Urinary bladder (tissue), 4 donors: ENCODE data around the gene EN2. TPM values are rescaled to one million over a fixed set of nuclear protein-coding genes. Genes with fewer than 3 reads are reported as not detected.

Experiments
- DNase-seq: peaks from one replicate; pipeline ENCODE4 v3.0.0-alpha.2; 2015; ENCODE audit errors: extremely low spot score
- H3K27ac ChIP-seq: one replicate; pipeline ENCODE4 v1.5.1; 2013; ENCODE audit warnings: low read depth, mild to moderate bottlenecking, moderate library complexity
- H3K36me3 ChIP-seq: one replicate; pipeline ENCODE4 v1.6.1; 2013; ENCODE audit warnings: mild to moderate bottlenecking, moderate library complexity; ENCODE audit not compliant: insufficient read depth
- H3K4me1 ChIP-seq: one replicate; pipeline ENCODE4 v1.6.1; 2013; ENCODE audit warnings: mild to moderate bottlenecking, moderate library complexity; ENCODE audit not compliant: insufficient read depth
- H3K4me3 ChIP-seq: one replicate; pipeline ENCODE4 v1.5.1; 2013; ENCODE audit warnings: low read depth, low read length
- WGBS: extraction: QIAGEN DNeasy Blood & Tissue Kit; methylation state at CpG from one replicate; pipeline ENCODE4 v1.1.7; 2013; 5-methylcytosine and 5-hydroxymethylcytosine counted together
- polyA plus RNA-seq: library from polyadenylated mRNA; stranded (reverse); fragments of 200-250 nt; gene quantifications from one replicate; pipeline ENCODE4 v1.2.3, GENCODE V29; 2013
- total RNA-seq: library from RNA; depleted of rRNA; stranded (reverse); fragments of >200 nt; gene quantifications from one replicate; pipeline ENCODE4 v1.2.3, GENCODE V29; 2014
- donor health status: healthy with polysubstance abuse.
- donor health status: healthy.

Gene EN2
- total and polyA plus RNA-seq, 2 donors, result 0.06 TPM; not detected in 1

DNA sequence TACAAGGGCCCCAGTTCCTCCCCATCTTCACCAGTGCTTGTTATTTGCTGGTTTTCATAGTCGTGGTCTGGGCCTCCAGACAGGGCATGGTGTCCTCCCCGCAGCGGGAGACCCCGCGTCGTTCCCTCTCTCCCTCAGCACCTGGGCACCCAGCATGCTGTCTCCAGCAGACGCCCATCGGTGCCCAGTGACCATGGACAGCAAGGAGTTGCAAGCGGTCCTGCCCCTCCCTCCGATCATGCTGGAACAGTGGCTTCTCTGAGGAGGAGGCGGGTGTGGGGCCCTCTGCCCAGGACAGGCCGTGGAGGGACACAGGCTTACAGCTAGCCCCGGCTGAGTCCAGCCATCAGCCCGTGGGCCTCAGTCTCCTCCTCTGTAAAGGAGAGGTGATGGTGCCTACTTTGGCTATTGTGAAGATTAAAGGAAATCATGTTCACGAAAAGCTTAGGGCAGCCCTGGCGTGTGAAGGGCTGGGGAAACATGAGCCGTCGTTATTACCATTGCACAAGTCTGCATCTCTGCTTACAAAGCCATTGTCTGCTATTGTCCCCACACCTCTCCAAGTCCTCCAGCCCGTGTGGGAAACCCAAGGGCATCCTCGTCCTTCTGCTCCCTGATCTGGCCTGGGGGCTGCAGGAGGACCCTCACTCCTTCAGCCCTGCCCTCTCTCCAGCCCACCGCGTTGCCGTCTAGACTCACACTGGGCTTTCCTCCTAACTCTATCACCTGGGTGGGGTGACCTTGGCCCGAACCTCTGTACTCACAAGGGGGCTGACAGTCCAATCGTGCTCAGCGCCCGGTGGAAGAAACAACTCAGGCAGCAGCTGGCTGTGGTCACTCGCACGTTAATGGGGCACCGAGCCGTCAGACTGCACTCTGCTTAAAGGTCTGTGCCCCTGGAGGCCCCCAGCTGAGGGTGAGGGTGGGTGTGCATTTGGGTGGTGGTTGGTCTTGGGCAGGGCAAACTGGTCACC is 29.9 kb downstream of the EN2 start:
- DNase-seq, result no peak
- no peaks in the 10 kb centered on the region for H3K4me1 ChIP-seq
- 75% methylated on average over 31 of the region's 31 CpGs for whole genome bisulfite sequencing
- H3K27ac ChIP-seq, result no peak overlapping the region
- H3K36me3 ChIP-seq, result no peaks in the 10 kb centered on the region
- H3K4me3 ChIP-seq, result no peak overlapping the region

DNA sequence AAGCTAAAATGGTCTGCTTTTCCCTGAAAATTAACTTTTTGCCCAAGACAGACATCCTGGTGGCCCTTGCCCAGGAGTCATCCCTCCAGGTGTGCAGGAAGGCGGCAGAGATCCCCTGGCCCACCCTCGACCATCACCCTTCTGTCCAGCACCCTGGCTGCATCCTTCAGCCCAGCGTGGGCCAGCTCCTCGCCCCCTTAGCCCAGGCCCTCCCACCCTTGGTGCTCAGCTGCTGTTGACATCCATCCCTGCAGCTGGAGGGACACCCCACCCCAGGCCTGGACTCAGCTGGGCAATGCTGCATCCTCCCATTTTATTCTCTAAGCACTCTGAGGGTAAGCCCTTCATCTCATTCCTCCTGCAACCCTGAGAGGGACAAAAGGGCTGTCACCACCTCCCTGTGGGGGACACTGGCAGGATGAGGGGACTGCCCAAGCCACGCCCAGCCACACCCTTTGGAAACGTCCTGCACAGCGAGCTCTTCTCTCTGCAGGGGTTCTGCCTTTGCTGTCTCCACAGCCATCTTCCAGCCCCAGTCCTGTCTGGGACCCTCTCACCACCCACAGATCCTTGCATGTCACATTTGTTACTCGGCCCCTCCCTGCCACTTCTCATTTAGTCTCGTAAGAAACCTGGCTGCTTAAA is 30.7 kb downstream of the EN2 start:
- Histone ChIP-seq H3K36me3 (no peaks in the 10 kb centered on the region), H3K27ac (no peak overlapping the region), H3K4me1 (no peaks in the 10 kb centered on the region), H3K4me3 (no peak overlapping the region)
- no peak for DNase-seq
- WGBS, result 63% methylated on average over 9 of the region's 9 CpGs

DNA sequence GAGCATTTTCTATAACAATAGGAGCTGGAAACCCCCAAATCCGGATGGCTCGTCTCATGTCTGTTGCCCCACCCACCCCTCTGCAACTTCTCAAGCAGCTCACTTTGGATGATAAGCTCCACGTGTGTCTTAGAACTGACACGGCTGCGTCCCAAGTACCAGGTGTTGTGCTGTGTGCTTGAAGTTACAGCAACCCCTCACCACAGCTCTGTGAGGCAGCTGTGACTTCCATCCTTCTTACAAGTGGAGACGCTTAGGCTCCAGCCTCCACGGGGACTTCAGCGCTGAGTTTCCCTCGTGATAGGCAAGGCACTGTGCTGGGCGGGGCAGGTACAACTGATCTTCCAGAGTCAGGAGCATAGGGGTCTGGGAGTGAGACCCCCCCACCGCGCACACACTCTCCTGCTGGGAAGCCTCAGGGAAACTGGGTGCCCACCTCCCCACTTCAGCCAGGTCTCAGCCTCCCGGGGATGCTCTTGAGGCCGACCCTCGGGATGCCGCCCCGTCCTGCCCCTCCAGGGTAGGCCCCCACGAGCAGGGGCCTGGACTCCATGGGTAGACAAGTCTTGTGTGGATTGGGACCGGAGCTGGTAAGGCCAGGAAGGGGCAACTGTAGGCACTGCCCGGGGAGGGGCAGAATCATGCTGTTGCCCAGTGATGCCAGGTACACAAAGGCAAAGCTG is 31.4 kb downstream of the EN2 start:
- 74% methylated on average over 20 of the region's 20 CpGs for WGBS
- no peak for DNase-seq
- Histone ChIP-seq H3K4me1 (no peaks in the 10 kb centered on the region), H3K4me3 (no peak overlapping the region), H3K27ac (no peak overlapping the region), H3K36me3 (no peaks in the 10 kb centered on the region)

DNA sequence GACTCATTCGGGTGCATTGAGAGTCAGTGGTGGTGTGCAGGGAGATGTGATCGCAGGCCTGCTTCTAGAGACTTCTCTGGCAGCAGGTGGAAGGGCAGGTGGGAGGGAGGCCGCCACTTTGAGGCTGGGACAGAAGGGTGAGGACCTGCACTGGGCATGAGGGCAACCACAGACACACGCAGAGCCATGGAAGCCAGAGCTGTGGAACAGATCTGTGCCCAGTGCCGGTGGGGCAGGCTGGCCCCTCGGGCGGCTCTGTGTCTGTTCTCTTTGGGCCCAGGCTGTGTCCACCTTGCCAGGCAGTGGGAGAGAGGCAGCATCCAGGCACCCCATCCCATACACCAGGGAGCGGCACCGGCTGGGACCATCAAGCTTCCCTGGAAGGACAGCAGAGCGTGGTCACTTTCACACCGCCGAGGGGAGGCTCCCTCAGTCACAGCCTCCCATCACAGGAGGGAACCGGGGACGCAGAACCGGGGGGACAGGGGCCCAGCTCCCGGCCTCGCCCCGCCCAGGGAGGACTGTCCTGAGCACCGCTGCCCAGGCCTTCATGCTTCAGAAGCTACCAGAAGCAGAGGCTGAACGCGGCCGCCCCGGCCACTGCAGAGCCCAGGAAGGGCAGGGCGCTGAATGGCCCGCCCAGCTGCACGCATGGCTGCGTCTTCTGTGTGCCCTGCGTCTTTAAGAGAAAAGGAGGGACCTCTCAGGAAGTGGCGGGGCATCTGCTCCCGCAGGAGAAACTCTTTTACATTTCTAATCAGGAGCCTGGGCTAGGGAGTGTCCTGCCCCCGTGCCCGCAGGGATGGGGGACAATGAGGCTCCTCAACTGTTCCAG is 32.1 kb downstream of the EN2 start:
- Histone ChIP-seq H3K27ac (no peak overlapping the region), H3K36me3 (no peaks in the 10 kb centered on the region), H3K4me3 (peak overlapping the region; percentile 35), H3K4me1 (no peaks in the 10 kb centered on the region)
- DNase-seq, result no peak
- WGBS, result 48% methylated on average over 32 of the region's 32 CpGs

DNA sequence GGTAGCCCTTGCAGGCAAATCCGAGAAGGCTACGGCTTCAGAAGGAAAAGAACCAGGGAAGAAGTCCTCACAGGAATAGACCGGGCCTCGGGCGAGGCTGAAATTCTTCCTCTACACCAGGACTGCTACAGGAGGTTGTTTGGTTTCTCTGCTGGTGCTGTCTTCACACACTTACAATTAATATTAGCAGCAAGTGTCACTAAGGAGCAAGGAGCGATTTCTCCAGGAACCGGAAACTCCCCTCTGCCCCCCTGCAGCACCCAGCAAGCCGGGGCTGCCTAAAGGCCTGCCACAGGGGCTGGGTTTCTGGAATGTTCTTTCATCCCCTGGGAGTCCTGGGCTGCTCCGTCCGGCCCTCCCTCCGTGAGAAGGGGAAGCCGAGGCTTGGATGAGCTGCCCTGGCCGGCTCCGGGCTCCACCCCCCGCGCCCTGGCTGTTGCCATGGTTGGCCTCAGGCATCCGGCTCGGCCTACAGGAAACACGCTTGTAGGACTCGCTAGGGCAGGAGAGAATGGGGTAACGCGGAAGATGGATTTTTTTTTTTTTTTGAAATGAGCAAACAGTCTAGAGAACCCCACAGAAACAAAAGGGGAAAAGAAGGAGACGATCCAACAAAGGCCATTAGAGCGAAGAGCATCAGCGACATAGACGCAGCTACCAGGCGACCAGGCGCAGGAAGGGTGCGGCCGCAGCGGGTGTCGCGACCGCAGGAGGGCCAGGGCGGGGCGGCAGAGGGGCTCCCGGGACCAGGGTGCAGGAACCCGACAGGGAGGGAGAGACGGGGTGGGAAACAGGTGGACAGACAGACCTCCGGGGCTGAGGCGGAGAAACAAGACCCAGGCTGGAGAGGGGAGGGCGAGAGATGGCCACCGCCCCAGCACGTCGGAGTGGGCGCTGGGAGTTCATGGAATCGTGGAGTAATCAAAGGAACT is 33.0 kb downstream of the EN2 start:
- WGBS, result 31% methylated on average over 47 of the region's 47 CpGs
- DNase-seq, result no peak
- no peak overlapping the region for H3K27ac ChIP-seq
- H3K4me1 ChIP-seq, result no peaks in the 10 kb centered on the region
- peak overlapping the region; percentile 35 for H3K4me3 ChIP-seq
- H3K36me3 ChIP-seq, result no peaks in the 10 kb centered on the region

DNA sequence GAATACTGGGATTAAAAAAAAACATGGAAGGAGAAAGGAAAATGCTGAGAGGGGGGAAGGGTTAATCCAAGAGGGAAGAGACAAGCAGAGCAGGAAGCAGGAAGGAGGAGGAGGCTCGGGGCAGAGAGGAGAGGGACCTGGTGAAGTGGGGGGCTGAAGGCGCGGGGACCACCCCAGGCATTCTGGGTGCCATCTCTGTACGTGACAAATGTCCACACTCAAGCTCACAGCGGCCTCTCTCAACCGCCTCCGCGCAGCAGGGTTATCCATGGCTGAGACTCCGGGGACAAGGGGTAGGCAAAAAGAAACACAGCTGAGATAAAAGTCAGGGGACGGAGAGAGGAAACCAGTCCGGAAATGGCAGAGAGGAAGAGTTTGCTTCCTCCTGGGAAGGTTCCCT is 33.9 kb downstream of the EN2 start:
- H3K36me3 ChIP-seq, result no peaks in the 10 kb centered on the region
- 64% methylated on average over 11 of the region's 11 CpGs for WGBS
- H3K4me1 ChIP-seq, result no peaks in the 10 kb centered on the region

DNA sequence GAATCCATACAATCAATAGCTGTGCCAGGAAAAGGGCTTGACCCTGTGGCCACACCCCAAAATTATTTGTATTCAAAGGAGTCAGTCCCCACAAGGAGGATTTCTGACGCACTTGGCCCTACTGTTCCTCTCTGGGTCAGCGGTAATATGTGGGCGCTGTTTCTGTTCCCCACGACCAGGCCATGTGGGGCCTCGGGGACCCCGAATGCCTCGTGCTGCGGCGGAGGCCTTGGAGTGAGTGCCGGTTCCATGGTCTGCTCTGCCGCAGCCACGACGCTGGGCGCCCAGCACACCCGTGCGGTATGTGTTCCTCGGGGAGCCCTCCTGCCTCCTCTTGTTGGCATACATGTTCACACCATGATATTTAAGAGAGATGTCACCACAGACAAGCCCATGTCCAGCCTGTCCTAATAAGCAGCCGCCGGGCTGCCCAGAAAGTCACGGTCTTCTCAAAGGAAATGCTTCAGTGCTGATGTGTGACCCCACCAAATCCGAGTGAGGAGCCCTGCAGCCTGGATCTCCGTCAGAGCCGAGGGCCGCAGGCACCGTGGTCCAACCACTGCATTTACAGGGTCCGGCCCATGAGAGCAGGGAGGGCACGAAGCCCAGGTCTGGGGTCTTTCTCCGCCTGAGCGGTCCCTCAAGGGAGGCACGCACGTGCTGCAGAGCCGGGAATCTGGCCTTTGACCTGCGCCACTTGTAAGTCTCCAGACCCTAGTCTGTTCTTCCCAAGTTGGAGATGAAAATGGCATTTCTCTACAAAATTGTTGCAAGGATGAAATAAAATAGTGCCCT is 36.0 kb downstream of the EN2 start:
- H3K4me1 ChIP-seq, result no peaks in the 10 kb centered on the region
- WGBS, result 81% methylated on average over 33 of the region's 33 CpGs
- no peak for DNase-seq

More for the DNA sequence above, 33.9 kb downstream of the EN2 start:
- H3K4me3 ChIP-seq, result no peak overlapping the region
- DNase-seq, result no peak
- H3K27ac ChIP-seq, result no peak overlapping the region

DNA sequence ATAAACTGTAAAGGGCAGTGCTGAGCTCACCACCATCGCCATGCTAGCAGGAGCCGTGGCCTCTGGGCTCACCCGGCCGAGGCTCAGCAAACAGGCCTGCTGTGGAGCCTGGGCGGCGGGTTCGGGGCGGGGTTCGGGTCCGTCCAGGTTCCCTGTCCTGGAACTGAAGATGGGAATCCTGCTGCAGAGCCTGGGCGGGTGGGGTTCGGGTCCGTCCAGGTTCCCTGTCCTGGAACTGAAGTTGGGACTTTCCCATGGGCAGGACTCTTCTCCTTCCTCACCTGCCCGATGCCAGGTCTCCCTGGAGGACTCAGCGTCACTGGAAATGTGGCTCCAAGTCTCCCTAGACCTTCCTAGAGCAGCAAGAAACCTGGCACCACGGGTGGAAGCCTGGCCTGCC is 36.6 kb downstream of the EN2 start:
- no peaks in the 10 kb centered on the region for H3K4me1 ChIP-seq
- WGBS, result 85% methylated on average over 16 of the region's 16 CpGs
- no peaks in the 10 kb centered on the region for H3K36me3 ChIP-seq
- no peak overlapping the region for H3K4me3 ChIP-seq
- H3K27ac ChIP-seq, result no peak overlapping the region
- no peak for DNase-seq

More for the DNA sequence above, 36.0 kb downstream of the EN2 start:
- Histone ChIP-seq H3K4me3 (no peak overlapping the region), H3K36me3 (no peaks in the 10 kb centered on the region), H3K27ac (no peak overlapping the region)

DNA sequence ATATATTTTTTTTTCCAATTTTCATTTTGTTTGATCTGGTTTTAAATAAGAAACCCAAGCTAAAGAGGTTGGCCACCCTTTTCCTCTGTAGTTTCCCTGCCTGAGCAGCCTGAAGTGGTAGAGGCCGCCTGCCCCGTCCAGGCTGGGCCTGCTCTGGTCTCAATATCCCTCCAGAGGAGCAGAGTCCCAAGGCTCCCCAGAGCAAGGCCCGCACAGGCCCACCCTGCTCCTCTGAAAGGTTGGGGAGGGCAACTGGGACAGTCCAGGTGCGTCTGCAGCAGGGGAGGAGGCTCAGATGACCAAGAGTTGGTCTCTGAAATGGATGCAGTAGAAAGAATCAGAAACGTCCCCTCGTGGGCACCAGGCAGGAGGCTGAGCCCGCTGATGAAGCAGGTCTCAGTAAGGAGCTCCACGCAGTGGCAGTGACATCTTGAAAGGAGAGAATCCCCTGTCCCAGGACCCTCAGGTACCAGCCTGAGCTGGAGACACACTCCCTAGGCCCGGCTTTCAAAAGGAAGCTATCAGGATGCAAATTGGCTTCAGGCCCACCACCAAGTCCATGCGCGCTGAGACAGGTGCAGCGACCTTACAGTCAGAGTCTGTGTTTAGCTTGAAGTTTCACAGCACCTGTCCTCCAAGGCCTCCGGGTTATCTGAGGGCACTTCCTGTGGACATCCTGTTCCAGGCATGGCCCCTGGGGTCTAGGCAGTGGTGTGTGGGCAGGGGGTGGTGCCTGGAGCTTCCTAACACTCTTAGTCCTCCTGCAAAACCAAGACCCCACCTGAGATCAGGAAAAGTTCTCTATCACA is 37.7 kb downstream of the EN2 start:
- H3K4me3 ChIP-seq, result no peak overlapping the region
- no peaks in the 10 kb centered on the region for H3K4me1 ChIP-seq
- DNase-seq, result no peak
- no peaks in the 10 kb centered on the region for H3K36me3 ChIP-seq
- H3K27ac ChIP-seq, result no peak overlapping the region
- 82% methylated on average over 13 of the region's 13 CpGs for WGBS

DNA sequence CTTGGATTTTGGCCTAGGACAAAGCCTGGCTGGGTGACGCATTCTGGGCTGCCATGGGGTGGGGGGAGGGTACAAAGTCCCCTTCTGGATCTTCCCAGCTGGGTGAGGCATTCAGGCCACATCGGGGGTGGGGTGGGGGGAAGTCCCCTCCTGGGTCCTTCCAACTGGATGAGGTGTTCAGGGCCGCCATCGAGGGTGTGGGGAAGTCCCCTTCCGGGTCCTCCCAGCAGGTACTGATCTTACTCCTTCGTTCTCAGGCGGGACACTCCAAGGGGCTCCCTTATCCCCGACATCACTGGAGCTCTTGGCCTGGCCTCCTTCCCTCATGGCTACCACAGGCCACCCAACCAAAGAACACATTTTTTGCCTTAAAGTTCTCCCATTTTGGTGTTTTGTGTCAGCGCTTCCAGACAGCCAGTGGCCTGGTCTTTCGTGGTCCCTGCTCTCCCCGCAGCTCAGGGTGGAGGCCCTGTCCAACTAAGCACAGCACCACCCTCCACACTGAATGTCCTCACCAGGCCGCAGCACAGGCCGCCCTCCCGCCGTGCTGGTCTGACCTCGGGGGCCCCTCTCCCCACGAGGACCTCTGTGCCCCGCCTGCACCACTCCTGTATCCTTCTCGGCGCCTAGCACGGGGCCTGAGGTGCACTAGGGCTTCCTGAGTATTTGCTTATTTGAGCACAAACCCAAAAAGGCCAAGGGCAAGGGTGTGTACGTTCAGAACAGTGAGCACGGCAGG is 38.5 kb downstream of the EN2 start:
- no peaks in the 10 kb centered on the region for H3K36me3 ChIP-seq
- H3K4me1 ChIP-seq, result no peaks in the 10 kb centered on the region
- WGBS, result 84% methylated on average over 23 of the region's 23 CpGs
- no peak overlapping the region for H3K27ac ChIP-seq
- no peak for DNase-seq
- no peak overlapping the region for H3K4me3 ChIP-seq
